ENCODE measurements around the gene GPC5.
"Not testable (repeated sequence)": the region's sequence is repeated elsewhere in the genome, so short reads cannot be mapped to it uniquely, and the experiment has no call there.

Gene GPC5

DNA sequence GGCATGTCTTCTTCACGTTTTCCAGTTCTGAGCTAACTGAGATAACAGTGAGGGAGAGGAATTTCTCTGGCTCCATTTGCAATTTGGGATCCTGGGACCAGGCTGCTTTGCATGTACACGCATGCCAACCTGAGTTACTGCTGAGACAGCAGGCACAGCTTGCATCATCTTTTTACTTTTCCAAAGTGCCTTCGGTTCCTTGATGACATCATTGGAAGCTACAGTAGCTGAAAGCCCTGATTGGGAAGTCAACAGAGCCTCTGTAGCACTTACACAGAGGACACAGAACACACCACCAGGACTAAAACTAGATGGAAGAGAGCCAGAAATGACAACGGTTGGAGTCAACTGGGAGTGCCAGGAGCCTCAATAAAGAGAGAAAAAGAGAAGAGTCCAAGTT lies 1429.1 kb downstream of the GPC5 start:
- DNase-seq: no peak

DNA sequence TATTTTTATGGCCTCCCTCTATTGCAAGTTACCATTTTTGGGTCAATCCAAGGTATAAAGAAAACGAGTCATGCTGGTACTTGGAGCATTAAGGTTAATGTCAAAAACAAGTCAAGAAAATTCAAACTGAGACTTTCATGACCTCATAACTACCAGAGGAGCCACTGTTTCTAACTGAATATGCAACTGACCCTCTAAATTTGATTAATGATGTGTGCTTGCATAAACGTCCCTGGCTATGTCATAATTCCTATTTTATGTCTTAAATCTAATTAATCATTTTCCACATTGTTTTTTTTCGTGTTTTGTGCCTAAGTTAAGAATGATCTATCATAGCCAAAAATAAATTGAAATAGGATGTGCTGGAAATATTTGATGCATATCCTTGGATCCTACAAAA lies 1431.5 kb downstream of the GPC5 start:
- no peak for DNase-seq

DNA sequence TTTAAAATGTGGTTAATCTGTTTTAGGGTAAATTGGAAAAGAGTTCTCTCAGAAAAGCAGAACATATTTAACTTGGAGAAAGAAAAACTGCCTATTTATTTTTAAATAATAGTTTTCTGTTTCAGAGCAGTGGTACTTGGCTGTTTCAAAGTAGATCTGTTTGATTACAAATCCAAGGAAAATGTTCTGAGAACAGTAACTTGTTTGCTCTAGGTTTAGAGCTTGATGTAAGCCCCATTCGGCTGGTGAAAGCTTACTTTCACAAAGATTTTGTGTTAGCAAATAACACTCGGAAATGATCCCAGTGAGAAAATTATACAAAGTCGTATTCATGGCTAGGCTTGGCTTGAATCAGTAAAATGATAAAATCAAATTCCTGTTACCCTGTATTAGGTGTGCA lies 1432.4 kb downstream of the GPC5 start:
- DNase-seq: no peak

DNA sequence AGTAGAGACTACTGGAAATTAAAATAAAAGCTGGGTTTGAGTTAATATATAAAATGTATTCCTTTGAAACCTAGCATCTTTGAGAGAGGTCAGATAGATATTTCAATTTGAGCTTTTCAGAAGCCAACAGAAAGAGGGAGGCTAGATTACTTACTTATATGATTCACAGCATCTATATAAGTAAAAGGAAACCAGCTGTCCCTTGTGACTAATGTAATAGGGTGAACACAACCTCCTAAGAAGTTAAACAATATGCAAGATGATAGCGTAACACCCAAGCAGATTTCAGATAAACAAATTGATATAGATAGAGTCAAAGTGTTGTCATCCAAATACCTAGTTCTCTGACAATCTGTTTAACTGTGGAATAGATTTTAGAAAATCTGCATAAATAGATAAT lies 1434.7 kb downstream of the GPC5 start:
- no peak for DNase-seq

DNA sequence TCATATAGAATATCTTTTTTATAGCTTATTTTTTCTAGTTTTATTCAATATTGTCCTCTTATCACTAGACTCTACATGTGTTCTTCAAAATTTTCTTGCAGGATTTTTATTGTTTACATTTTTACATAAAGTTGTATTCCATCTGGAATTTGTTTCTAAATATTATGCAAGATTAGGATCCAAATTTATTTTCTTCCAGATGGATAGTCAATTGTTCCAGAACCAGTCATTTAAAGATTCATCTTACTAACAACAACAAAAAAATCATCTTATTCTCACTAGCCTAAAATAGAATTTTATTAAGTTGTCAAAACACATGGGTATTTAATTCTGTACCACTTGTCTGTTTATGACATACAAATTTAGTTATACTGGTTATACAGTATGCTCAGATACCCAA lies 1437.8 kb downstream of the GPC5 start:
- no peak for DNase-seq

DNA sequence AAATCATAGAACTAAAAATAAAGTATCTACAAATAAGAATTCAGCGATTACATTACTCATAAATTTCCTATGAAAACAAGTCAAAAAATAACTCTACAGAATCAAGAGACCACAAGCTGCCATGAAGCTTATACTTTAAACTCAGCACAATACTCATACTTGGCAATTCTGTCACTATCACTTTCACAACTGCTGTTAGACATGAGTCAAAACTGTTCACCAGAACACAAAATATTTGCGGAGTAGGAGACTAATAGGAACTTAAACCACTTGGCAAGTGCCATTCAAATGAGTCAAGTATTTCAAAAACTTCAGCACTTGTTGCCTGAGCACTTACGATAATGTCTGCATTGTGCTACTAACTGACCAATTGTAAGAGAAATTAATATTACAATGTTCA lies 1440.4 kb downstream of the GPC5 start:
- no peak for DNase-seq

GRCh38 chr13:92842145-92842544 lies 1443.7 kb downstream of the GPC5 start:
- DNase-seq: no peak

- no peak for DNase-seq
These were observed 1445.1 kb downstream of the GPC5 start for GRCh38 chr13:92843549-92843948.

DNA sequence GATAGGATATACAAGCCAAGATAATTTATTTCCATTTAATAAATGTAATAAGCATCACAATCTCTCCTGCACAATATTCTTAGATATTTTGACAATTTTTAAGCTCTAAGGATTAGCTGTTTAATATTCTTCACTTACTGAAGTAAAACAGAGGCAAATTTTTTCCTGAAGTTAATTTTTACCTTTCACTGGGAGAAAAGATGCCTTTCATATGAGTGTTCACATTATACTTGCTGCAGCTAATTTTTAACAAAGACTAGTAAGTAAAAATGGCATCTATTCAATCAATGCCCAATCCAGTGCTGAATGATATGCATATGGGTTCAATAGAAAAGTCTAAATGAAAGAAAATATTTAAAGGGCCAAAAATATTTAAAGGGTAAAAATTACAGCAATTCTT lies 1451.0 kb downstream of the GPC5 start:
- no peak for DNase-seq

GRCh38 chr13:92864584-92865284 lies 1466.3 kb downstream of the GPC5 start:
- no peak for DNase-seq

DNA sequence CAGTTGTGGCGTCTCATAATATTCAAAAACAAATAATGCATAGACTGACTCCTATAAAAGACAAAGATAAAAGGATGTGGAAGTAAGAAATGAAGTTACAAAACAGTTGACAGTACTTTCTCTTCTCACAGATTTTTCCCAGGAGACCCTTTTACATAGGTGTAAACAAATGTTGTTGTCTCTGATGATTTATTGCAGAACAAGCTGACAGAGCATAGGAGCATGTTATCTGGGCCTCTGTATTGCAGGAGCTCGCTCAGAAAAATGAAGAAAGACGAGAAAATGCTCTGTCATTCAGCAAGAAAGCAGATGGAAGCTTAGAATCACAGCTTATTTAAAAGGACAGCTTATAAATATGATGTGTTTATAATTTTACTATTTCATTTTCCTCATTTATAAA lies 1474.6 kb downstream of the GPC5 start:
- no peak for DNase-seq

DNA sequence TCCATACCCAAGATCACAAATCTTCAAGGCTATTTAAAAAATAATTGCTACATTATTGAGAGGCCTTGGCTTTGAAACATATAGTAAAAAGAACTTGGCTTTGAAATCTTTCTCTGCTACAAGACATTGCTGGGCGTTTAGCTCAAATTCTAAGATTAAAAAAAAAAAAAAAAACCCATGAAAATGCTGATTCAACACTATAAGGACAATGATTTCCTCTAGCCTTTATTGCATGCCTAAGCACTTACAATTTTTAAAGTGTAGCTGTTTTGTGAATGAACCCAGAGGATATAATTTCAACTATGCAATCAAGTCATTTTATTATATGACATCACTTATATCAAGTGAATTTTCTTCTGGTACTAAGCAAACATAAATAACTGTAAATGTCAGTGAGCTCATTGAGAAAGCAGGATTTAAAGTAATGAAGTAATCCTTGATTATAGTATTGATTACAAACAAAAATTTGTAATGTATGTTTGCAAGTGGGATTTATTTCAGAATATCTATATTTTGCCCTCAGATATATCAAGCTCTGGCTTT lies 1488.2 kb downstream of the GPC5 start:
- DNase-seq: no peak

DNA sequence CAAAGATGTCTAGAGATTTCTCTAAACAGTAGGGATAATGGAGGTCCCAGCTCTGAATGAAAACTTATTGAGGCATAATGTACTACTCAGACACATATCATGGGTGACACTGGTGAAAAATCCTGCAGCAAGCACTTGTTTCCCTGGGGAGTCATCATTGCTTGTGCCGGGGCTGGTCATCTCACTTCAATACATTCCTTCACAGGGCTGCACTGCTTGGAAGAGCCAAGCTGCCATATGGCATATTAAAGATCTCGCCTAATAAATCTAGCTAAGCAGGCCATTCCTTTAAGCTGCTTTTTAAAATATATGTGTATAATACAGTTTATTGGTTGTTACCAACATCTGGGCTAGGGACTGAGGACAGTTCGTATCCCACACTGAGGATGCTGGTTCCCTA lies 1496.0 kb downstream of the GPC5 start:
- DNase-seq: no peak

GRCh38 chr13:92896842-92897241 lies 1498.4 kb downstream of the GPC5 start:
- DNase-seq: no peak

GRCh38 chr13:92898946-92899345 lies 1500.5 kb downstream of the GPC5 start:
- DNase-seq: not testable (repeated sequence)

DNA sequence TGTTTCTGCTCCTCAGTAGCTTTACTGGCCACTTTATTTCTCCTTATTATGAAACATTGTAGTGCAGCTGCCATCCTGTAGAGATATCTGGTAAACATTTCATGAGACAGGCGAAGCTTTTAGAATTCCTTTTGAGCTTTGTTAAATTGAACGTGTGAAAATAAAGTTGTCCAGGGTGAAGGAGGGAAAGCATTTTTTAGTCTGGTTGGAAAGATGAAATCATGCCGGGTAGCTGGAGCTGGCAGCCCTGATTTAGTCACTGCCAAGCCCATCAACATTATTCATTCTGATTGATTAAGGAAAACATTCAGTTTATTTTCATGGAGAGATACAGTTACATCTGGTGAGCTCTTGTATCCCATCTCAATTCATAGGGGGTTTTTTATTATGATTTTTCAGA lies 1502.0 kb downstream of the GPC5 start:
- DNase-seq: no peak

DNA sequence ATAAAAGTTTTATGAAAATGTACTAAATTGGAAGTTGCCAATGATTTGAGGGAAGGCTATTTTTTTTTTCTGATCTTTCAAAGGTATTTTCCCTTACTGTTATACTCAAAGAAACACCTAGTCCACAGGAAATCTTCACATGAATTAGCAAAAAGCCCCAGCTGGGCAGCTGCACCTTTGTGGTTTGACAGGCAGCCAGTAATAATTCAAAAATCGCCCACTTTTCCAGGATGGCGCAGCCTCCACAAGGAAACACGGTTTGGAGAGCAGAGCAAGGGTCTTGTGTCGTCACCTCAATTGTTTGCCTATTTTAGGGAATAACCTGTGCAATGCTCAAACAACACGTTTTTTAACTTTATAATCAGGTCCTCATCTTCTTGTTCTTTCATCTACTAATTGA lies 1503.3 kb downstream of the GPC5 start:
- no peak for DNase-seq

GRCh38 chr13:92912629-92913028 lies 1514.2 kb downstream of the GPC5 start:
- DNase-seq: no peak

- no peak for DNase-seq
These were observed 1515.4 kb downstream of the GPC5 start for GRCh38 chr13:92913840-92914239.
